ENCODE data around the gene SBF2. TPM values are rescaled to one million over a fixed set of nuclear protein-coding genes. Genes with fewer than 3 reads are reported as not detected.

SBF2 gene
- total RNA-seq, 1 donor from 2014 or later, result 30.7 TPM

GRCh38 chr11:9887472-9887871 lies 406.5 kb downstream of the SBF2 start:
- Mint-ChIP-seq H3K27ac (ENCODE audit: unreplicated experiment) (no peak overlapping the region), H3K4me1 (ENCODE audit: low read depth, unreplicated experiment) (no peaks in the 10 kb centered on the region), H3K4me3 (ENCODE audit: unreplicated experiment) (no peak overlapping the region), H3K9me3 (ENCODE audit: unreplicated experiment) (no peaks in the 10 kb centered on the region), H3K36me3 (ENCODE audit: unreplicated experiment) (no peaks in the 10 kb centered on the region), H3K27me3 (ENCODE audit: unreplicated experiment) (no peaks in the 10 kb centered on the region)
- TF ChIP-seq CTCF (IDR thresholded peaks at IDR 0.05; ENCODE audit: partially characterized antibody, unreplicated experiment), result no peak
- no peak for DNase-seq

- DNase-seq, result no peak
- Mint-ChIP-seq H3K4me3 (ENCODE audit: unreplicated experiment) (no peak overlapping the region), H3K27me3 (ENCODE audit: unreplicated experiment) (no peaks in the 10 kb centered on the region), H3K4me1 (ENCODE audit: low read depth, unreplicated experiment) (no peaks in the 10 kb centered on the region), H3K36me3 (ENCODE audit: unreplicated experiment) (no peaks in the 10 kb centered on the region), H3K27ac (ENCODE audit: unreplicated experiment) (no peak overlapping the region), H3K9me3 (ENCODE audit: unreplicated experiment) (no peaks in the 10 kb centered on the region)
- TF ChIP-seq CTCF (IDR thresholded peaks at IDR 0.05; ENCODE audit: partially characterized antibody, unreplicated experiment), result no peak
Measured at GRCh38 chr11:9886595-9886994, 407.4 kb downstream of the SBF2 start.

- Mint-ChIP-seq H3K4me1 (ENCODE audit: low read depth, unreplicated experiment) (no peaks in the 10 kb centered on the region), H3K9me3 (ENCODE audit: unreplicated experiment) (no peaks in the 10 kb centered on the region), H3K4me3 (ENCODE audit: unreplicated experiment) (no peak overlapping the region), H3K36me3 (ENCODE audit: unreplicated experiment) (no peaks in the 10 kb centered on the region), H3K27me3 (ENCODE audit: unreplicated experiment) (no peaks in the 10 kb centered on the region), H3K27ac (ENCODE audit: unreplicated experiment) (no peak overlapping the region)
- no peak for TF ChIP-seq CTCF (IDR thresholded peaks at IDR 0.05; ENCODE audit: partially characterized antibody, unreplicated experiment)
- DNase-seq, result no peak
Measured at GRCh38 chr11:9884601-9885000, 409.4 kb downstream of the SBF2 start.

GRCh38 chr11:9880657-9881056 lies 413.4 kb downstream of the SBF2 start:
- Mint-ChIP-seq H3K36me3 (ENCODE audit: unreplicated experiment) (no peaks in the 10 kb centered on the region), H3K27ac (ENCODE audit: unreplicated experiment) (no peak overlapping the region), H3K4me3 (ENCODE audit: unreplicated experiment) (no peak overlapping the region), H3K4me1 (ENCODE audit: low read depth, unreplicated experiment) (no peaks in the 10 kb centered on the region), H3K27me3 (ENCODE audit: unreplicated experiment) (no peaks in the 10 kb centered on the region), H3K9me3 (ENCODE audit: unreplicated experiment) (no peaks in the 10 kb centered on the region)
- DNase-seq, result no peak
- no peak for TF ChIP-seq CTCF (IDR thresholded peaks at IDR 0.05; ENCODE audit: partially characterized antibody, unreplicated experiment)

GRCh38 chr11:9878936-9879335 lies 415.1 kb downstream of the SBF2 start:
- H3K4me1 Mint-ChIP-seq (ENCODE audit: low read depth, unreplicated experiment), result no peaks in the 10 kb centered on the region
- H3K9me3 Mint-ChIP-seq (ENCODE audit: unreplicated experiment), result no peaks in the 10 kb centered on the region
- TF ChIP-seq CTCF (IDR thresholded peaks at IDR 0.05; ENCODE audit: partially characterized antibody, unreplicated experiment), result no peak
- DNase-seq, result no peak
- no peaks in the 10 kb centered on the region for H3K36me3 Mint-ChIP-seq (ENCODE audit: unreplicated experiment)
- H3K4me3 Mint-ChIP-seq (ENCODE audit: unreplicated experiment), result no peak overlapping the region
- no peak overlapping the region for H3K27ac Mint-ChIP-seq (ENCODE audit: unreplicated experiment)
- no peaks in the 10 kb centered on the region for H3K27me3 Mint-ChIP-seq (ENCODE audit: unreplicated experiment)

Data from glutamatergic neuron (in vitro differentiated cells).